ENCODE measurements around the gene GMCL2.

The GMCL2 gene

GRCh38 chr5:178218237-178218776 lies 31.1 kb upstream of the GMCL2 start:
- Histone ChIP-seq H3K79me2 (peaks cover 2% of the 10 kb centered on the region), H3K4me1 (no peaks in the 10 kb centered on the region), H3K9me3 (ENCODE audit: control insufficient read depth, low read length) (no peaks in the 10 kb centered on the region), H3K9ac (no peak overlapping the region), H3K4me3 (ENCODE audit: low read depth, low read length) (no peak overlapping the region), H3K4me2 (ENCODE audit: low read length) (no peak overlapping the region), H2AFZ (no peak overlapping the region), H3K36me3 (ENCODE audit: control insufficient read depth, insufficient read depth, low read length) (no peaks in the 10 kb centered on the region), H3K27ac (no peak overlapping the region), H3K27me3 (ENCODE audit: control insufficient read depth, insufficient read depth, low read length) (no peaks in the 10 kb centered on the region)
- TF ChIP-seq CTCF (IDR thresholded peaks at IDR 0.05), result no peak

GRCh38 chr5:178216779-178217178 lies 29.6 kb upstream of the GMCL2 start:
- Histone ChIP-seq H3K4me1 (no peaks in the 10 kb centered on the region), H3K4me2 (ENCODE audit: low read length) (no peak overlapping the region), H3K27me3 (ENCODE audit: control insufficient read depth, insufficient read depth, low read length) (no peaks in the 10 kb centered on the region), H2AFZ (no peak overlapping the region), H3K9me3 (ENCODE audit: control insufficient read depth, low read length) (no peaks in the 10 kb centered on the region), H3K9ac (no peak overlapping the region), H3K36me3 (ENCODE audit: control insufficient read depth, insufficient read depth, low read length) (no peaks in the 10 kb centered on the region), H3K79me2 (peaks cover 2% of the 10 kb centered on the region), H3K4me3 (ENCODE audit: low read depth, low read length) (no peak overlapping the region), H3K27ac (no peak overlapping the region)
- no peak for TF ChIP-seq CTCF (IDR thresholded peaks at IDR 0.05)

DNA sequence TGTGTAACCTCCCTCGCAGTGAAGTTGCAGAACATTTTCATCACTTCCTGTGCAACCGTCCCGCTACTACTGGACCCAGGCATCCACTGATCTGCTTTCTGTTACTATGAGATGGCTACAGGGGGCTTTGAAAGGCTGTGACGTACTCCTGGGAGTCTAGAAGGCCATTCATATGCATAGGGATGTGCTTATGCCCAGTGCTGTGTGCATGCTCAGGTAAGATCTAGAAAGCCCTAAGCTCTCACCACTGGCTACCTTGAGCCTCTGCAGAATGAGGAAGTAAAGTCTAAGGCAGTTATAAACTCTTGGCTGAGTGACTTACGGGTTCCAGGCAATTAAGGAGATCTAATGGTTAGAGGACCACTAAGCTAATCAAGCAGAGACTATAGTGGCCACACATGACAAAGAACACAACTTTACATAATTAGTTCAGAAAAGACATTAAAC lies 28.9 kb upstream of the GMCL2 start:
- H3K4me2 ChIP-seq (ENCODE audit: low read length), result no peak overlapping the region
- no peaks in the 10 kb centered on the region for H3K27me3 ChIP-seq (ENCODE audit: control insufficient read depth, insufficient read depth, low read length)
- H3K27ac ChIP-seq, result no peak overlapping the region
- H3K4me1 ChIP-seq, result no peaks in the 10 kb centered on the region
- no peak overlapping the region for H3K4me3 ChIP-seq (ENCODE audit: low read depth, low read length)
- no peak overlapping the region for H2AFZ ChIP-seq
- H3K36me3 ChIP-seq (ENCODE audit: control insufficient read depth, insufficient read depth, low read length), result no peaks in the 10 kb centered on the region
- TF ChIP-seq CTCF (IDR thresholded peaks at IDR 0.05), result no peak
- H3K9me3 ChIP-seq (ENCODE audit: control insufficient read depth, low read length), result no peaks in the 10 kb centered on the region
- peaks cover 2% of the 10 kb centered on the region for H3K79me2 ChIP-seq
- no peak overlapping the region for H3K9ac ChIP-seq

DNA sequence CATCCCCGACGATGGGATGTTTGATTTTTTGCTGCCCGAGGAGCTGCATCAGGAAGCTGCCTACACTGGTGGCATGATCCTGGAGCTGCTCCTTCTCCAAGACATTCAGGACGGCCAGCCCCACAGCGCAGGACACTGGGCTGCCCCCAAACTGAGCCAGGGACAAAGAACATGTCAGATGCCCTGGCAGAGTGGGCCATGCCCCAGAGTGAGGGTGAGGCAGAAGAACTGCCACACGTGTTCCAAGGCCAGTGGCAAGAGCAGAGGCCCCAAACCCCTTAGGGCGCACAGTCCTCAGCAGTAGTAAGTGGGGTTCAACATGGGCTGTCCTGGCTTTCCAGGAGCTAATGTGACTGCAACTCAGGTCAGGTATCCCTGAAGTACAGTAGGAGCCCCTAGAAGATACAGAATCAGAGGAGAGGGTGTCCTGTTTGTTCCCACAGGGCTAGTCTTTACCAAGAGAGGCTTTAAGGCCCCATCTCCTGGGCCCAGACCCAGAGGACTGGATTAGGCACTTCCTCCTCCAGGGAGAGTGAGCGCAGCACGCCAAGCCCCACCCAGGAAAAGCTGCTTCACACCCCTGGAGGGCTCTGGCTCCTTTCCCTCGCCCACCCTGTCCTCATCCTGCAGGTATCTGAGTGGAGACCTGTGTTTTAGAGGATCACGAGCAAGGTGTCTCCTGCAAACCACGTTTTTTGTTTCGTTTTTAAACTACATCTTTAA lies 28.3 kb upstream of the GMCL2 start:
- no peaks in the 10 kb centered on the region for H3K36me3 ChIP-seq (ENCODE audit: control insufficient read depth, insufficient read depth, low read length)
- H3K9ac ChIP-seq, result no peak overlapping the region
- no peaks in the 10 kb centered on the region for H3K4me1 ChIP-seq
- no peak overlapping the region for H2AFZ ChIP-seq
- no peak overlapping the region for H3K4me3 ChIP-seq (ENCODE audit: low read depth, low read length)
- no peak overlapping the region for H3K4me2 ChIP-seq (ENCODE audit: low read length)
- TF ChIP-seq CTCF (IDR thresholded peaks at IDR 0.05), result no peak
- H3K9me3 ChIP-seq (ENCODE audit: control insufficient read depth, low read length), result no peaks in the 10 kb centered on the region
- no peaks in the 10 kb centered on the region for H3K27me3 ChIP-seq (ENCODE audit: control insufficient read depth, insufficient read depth, low read length)
- H3K79me2 ChIP-seq, result peaks cover 2% of the 10 kb centered on the region
- no peak overlapping the region for H3K27ac ChIP-seq

Measured in parathyroid adenoma (tissue), 2 donors.